Measurements from ENCODE around the gene RSAD2.

- peak in 2 of 3 donors; percentile 22 to 45 for TF ChIP-seq CTCF (IDR thresholded peaks at IDR 0.05)
- TF ChIP-seq POLR2A (IDR thresholded peaks at IDR 0.05) = no peak
Measured at GRCh38 chr2:6917071-6917760, 39.6 kb downstream of the RSAD2 start, which contains the start of gene RNF144A.

Data from breast epithelium (tissue), 3 donors.